HG03095 (cell line): ENCODE measurements around the gene RPL35A.
"Not testable (repeated sequence)": the region's sequence is repeated elsewhere in the genome, so short reads cannot be mapped to it uniquely, and the experiment has no call there.

Experiments
- ATAC-seq: cut with Tn5 transposase; IDR thresholded peaks from one replicate; pipeline ENCODE4 v1.9.1; 2021; ENCODE audit warnings: moderate library complexity; ENCODE audit not compliant: unreplicated experiment

Gene RPL35A

GRCh38 chr3:197951392-197951990 lies 1.5 kb downstream of the RPL35A start:
- ATAC-seq: no peak

GRCh38 chr3:197952440-197952839 lies 2.5 kb downstream of the RPL35A start:
- ATAC-seq: no peak

- no peak for ATAC-seq
Measured at GRCh38 chr3:197953325-197953724, 3.3 kb downstream of the RPL35A start.

- ATAC-seq: no peak
Measured at GRCh38 chr3:197953881-197954280, 3.9 kb downstream of the RPL35A start.

- ATAC-seq: no peak
Measured at GRCh38 chr3:197955892-197956477, 6.0 kb downstream of the RPL35A start.

GRCh38 chr3:197956626-197956988 lies 6.6 kb downstream of the RPL35A start:
- ATAC-seq: no peak

GRCh38 chr3:197957790-197958133 lies 7.8 kb downstream of the RPL35A start:
- ATAC-seq: no peak

GRCh38 chr3:197958346-197958745 lies 8.4 kb downstream of the RPL35A start:
- no peak for ATAC-seq

GRCh38 chr3:197958848-197959247 lies 8.9 kb downstream of the RPL35A start:
- ATAC-seq: not testable (repeated sequence)

GRCh38 chr3:197959500-197959890 lies 9.5 kb downstream of the RPL35A start:
- no peak for ATAC-seq

- ATAC-seq: peak; percentile 97
Measured at GRCh38 chr3:197959891-197960693, 10.1 kb downstream of the RPL35A start, which contains the start of gene LMLN. Gene LMLN, plus strand, starts transcription at chr3:197960217. Its CDS starts 29 bp downstream, at chr3:197960246.

- ATAC-seq: no peak
Measured at GRCh38 chr3:197960694-197961581, 10.9 kb downstream of the RPL35A start.

- ATAC-seq: no peak
Measured at GRCh38 chr3:197961582-197961945, 11.6 kb downstream of the RPL35A start.

GRCh38 chr3:197963019-197963637 lies 13.1 kb downstream of the RPL35A start:
- no peak for ATAC-seq

- ATAC-seq: not testable (repeated sequence)
Measured at GRCh38 chr3:197967337-197967989, 17.5 kb downstream of the RPL35A start.

- no peak for ATAC-seq
Measured at GRCh38 chr3:197970588-197970987, 20.6 kb downstream of the RPL35A start.

- no peak for ATAC-seq
Measured at GRCh38 chr3:197974016-197974415, 24.0 kb downstream of the RPL35A start.

- no peak for ATAC-seq
Measured at GRCh38 chr3:197975311-197975710, 25.3 kb downstream of the RPL35A start.

- no peak for ATAC-seq
Measured at GRCh38 chr3:197983076-197983475, 33.1 kb downstream of the RPL35A start.

GRCh38 chr3:197989651-197990050 lies 39.7 kb downstream of the RPL35A start:
- ATAC-seq: no peak
